ENCODE measurements around the gene CFAP46.
"Not testable (repeated sequence)": the region's sequence is repeated elsewhere in the genome, so short reads cannot be mapped to it uniquely, and the experiment has no call there.

Gene CFAP46

GRCh38 chr10:132962623-132963429, 20.5 kb upstream of the CFAP46 start:
- DNase-seq = no peak

- DNase-seq = peak; percentile 70
These were observed 19.6 kb upstream of the CFAP46 start for GRCh38 chr10:132961787-132962622.

- DNase-seq = no peak
These were observed 19.0 kb upstream of the CFAP46 start for GRCh38 chr10:132961420-132961786.

- DNase-seq = no peak
These were observed 18.5 kb upstream of the CFAP46 start for GRCh38 chr10:132960631-132961419.

GRCh38 chr10:132960071-132960472, 17.7 kb upstream of the CFAP46 start:
- no peak for DNase-seq

- DNase-seq = no peak
These were observed 17.2 kb upstream of the CFAP46 start for GRCh38 chr10:132959559-132959961.

- DNase-seq = no peak
These were observed 16.7 kb upstream of the CFAP46 start for GRCh38 chr10:132958883-132959558.

GRCh38 chr10:132957981-132958882, 15.9 kb upstream of the CFAP46 start:
- DNase-seq = no peak

- no peak for DNase-seq
These were observed 14.8 kb upstream of the CFAP46 start for GRCh38 chr10:132957131-132957530.

- not testable (repeated sequence) for DNase-seq
These were observed 13.9 kb upstream of the CFAP46 start for GRCh38 chr10:132956259-132956658.

GRCh38 chr10:132955479-132955878, 13.1 kb upstream of the CFAP46 start:
- no peak for DNase-seq

GRCh38 chr10:132953428-132953827, 11.1 kb upstream of the CFAP46 start:
- DNase-seq = no peak

GRCh38 chr10:132951926-132952325, 9.6 kb upstream of the CFAP46 start:
- no peak for DNase-seq

GRCh38 chr10:132948351-132948750, 6.0 kb upstream of the CFAP46 start:
- no peak for DNase-seq

GRCh38 chr10:132947843-132948242, 5.5 kb upstream of the CFAP46 start:
- no peak for DNase-seq

- DNase-seq = no peak
These were observed 4.6 kb upstream of the CFAP46 start for GRCh38 chr10:132946806-132947546.

- no peak for DNase-seq
These were observed 3.9 kb upstream of the CFAP46 start for GRCh38 chr10:132946311-132946710.

- no peak for DNase-seq
These were observed 3.5 kb upstream of the CFAP46 start for GRCh38 chr10:132945894-132946255.

GRCh38 chr10:132945125-132945893, 2.9 kb upstream of the CFAP46 start:
- no peak for DNase-seq

- DNase-seq = no peak
These were observed 2.1 kb upstream of the CFAP46 start for GRCh38 chr10:132944510-132944909.
